ENCODE measurements around the gene GLRA2. TPM values are rescaled to one million over a fixed set of nuclear protein-coding genes. Genes with fewer than 3 reads are reported as not detected.

GLRA2 gene
- total and polyA plus RNA-seq, 10 of the 15 experiments (the other 5 are each of a cell fraction or from before 2014, with no cell fraction given) = 0.01 TPM; not detected in 9

DNA sequence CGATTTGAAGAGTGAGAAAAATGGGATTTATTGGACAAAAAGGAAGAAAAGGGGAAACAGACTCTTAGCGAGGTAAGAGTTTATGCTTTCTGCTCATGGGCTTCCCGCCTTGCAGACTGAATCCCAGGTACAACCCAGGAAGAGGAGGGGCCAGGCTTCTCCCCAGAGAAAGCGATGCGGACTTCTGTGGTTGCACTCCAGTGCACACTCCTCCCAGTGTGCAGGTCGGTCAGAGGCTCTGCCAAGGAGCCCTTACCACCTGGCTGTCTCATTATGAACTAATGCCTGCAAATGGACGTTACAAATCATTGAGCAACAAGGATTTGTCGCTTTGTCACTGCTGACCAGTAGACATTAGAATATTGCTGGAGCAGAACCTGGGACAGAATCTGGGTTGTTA is 39.9 kb upstream of the GLRA2 start:
- Histone ChIP-seq H3K4me2 (ENCODE audit: control insufficient read depth, insufficient read depth) (no peak overlapping the region), H3K4me1 (ENCODE audit: control insufficient read depth, insufficient read depth, low read length) (no peaks in the 10 kb centered on the region), H3K27me3 (replicated peaks in 1 of 2; ENCODE audit: control insufficient read depth in 2 of 2, insufficient read depth in 2 of 2, low read length in 1 of 2) (peaks cover 0 to 4% of the 10 kb centered on the region in 2 experiments; a peak in 1 of 4 replicates), H3K27ac (ENCODE audit: control insufficient read depth, insufficient read depth) (no peak overlapping the region), H3K4me3 (no peak overlapping the region), H2AFZ (ENCODE audit: control insufficient read depth, low read depth, low read length) (no peak overlapping the region), H3K36me3 (ENCODE audit: control insufficient read depth in 2 of 2, insufficient read depth in 2 of 2, low read length in 1 of 2) (no peaks in the 10 kb centered on the region), H3K9me3 (replicated peaks; ENCODE audit: control insufficient read depth, insufficient read depth, low read length) (no peaks in the 10 kb centered on the region), H3K9ac (ENCODE audit: control insufficient read depth, insufficient read depth, low read length) (no peak overlapping the region), H4K20me1 (ENCODE audit: control insufficient read depth, insufficient read depth) (no peaks in the 10 kb centered on the region), H3K79me2 (ENCODE audit: control insufficient read depth, insufficient read depth, low read length) (no peaks in the 10 kb centered on the region)
- no peak; the same call in 2 of the 3 replicates for ATAC-seq
- FAIRE-seq = no peak
- TF ChIP-seq MEF2A (IDR thresholded peaks at IDR 0.05; ENCODE audit: insufficient read depth, low read depth, low read length) (no peak), CEBPB (IDR thresholded peaks at IDR 0.05; ENCODE audit: borderline replicate concordance in 1 of 2, low read depth in 2 of 2, low read length in 2 of 2) (no peak), POU2F2 (IDR thresholded peaks at IDR 0.05; ENCODE audit: borderline replicate concordance, low read depth, low read length) (no peak), STAT3 (IDR thresholded peaks at IDR 0.05; ENCODE audit: low read depth, low read length) (no peak), SUPT20H (IDR thresholded peaks at IDR 0.05; ENCODE audit: borderline replicate concordance, control insufficient read depth, low read depth, low read length) (no peak), ATF7 (IDR thresholded peaks at IDR 0.05; ENCODE audit: low read depth) (no peak), BCLAF1 (IDR thresholded peaks at IDR 0.05) (no peak), MTA3 (IDR thresholded peaks at IDR 0.05; ENCODE audit: borderline replicate concordance, low read length) (no peak), POLR2AphosphoS2 (IDR thresholded peaks at IDR 0.05; ENCODE audit: low read depth, low read length) (no peak), ESRRA (IDR thresholded peaks at IDR 0.05; ENCODE audit: low read length) (no peak)
- TF ChIP-seq, protein P1, sequence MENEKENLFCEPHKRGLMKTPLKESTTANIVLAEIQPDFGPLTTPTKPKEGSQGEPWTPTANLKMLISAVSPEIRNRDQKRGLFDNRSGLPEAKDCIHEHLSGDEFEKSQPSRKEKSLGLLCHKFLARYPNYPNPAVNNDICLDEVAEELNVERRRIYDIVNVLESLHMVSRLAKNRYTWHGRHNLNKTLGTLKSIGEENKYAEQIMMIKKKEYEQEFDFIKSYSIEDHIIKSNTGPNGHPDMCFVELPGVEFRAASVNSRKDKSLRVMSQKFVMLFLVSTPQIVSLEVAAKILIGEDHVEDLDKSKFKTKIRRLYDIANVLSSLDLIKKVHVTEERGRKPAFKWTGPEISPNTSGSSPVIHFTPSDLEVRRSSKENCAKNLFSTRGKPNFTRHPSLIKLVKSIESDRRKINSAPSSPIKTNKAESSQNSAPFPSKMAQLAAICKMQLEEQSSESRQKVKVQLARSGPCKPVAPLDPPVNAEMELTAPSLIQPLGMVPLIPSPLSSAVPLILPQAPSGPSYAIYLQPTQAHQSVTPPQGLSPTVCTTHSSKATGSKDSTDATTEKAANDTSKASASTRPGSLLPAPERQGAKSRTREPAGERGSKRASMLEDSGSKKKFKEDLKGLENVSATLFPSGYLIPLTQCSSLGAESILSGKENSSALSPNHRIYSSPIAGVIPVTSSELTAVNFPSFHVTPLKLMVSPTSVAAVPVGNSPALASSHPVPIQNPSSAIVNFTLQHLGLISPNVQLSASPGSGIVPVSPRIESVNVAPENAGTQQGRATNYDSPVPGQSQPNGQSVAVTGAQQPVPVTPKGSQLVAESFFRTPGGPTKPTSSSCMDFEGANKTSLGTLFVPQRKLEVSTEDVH (IDR thresholded peaks at IDR 0.05; ENCODE audit: low read depth, partially characterized antibody) = no peak
- DNase-seq (ENCODE audit: low read depth, low spot score) = no peak
- BruUV-seq (replicated peaks) = no TSS peak
- 9% methylated on average over 8 of the region's 8 CpGs for WGBS (ENCODE audit: insufficient coverage, insufficient replicate concordance, low lambda C conversion rate, missing lambda C conversion rate)
- ChIA-PET CTCF (interaction anchor here (1.4 to 1.5 kb wide), 2 partner anchors 17 to 40 kb away, joined by 3 read pairs; partner anchors contain the start of gene GLRA2), RAD21 (ENCODE audit: unreplicated experiment) (no interaction called here), SMC1A (ENCODE audit: uncharacterized antibody, unreplicated experiment) (no interaction called here), POLR2A (no interaction called here)
- in situ Hi-C loops (cut with MboI) = no loop called here
- intact Hi-C loops (cut with micrococcal nuclease; ENCODE audit: unreplicated experiment) = no loop called here
